Stimulated activated CD8-positive, alpha-beta memory T cell treated with anti-CD3 and anti-CD28 coated beads, Interleukin-2, amount 100 ng/mL, for 1 hour (primary cell): ENCODE results near the gene RAD23A.
"Not testable (repeated sequence)": the region's sequence is repeated elsewhere in the genome, so short reads cannot be mapped to it uniquely, and the experiment has no call there.

ENCODE experiments used
- DNase-seq, 2 donors: peaks; one replicate each; pipeline ENCODE4 v3.0.0-alpha.2; 2020; ENCODE audit warnings: low read depth in 2 of 2

RAD23A gene

DNA sequence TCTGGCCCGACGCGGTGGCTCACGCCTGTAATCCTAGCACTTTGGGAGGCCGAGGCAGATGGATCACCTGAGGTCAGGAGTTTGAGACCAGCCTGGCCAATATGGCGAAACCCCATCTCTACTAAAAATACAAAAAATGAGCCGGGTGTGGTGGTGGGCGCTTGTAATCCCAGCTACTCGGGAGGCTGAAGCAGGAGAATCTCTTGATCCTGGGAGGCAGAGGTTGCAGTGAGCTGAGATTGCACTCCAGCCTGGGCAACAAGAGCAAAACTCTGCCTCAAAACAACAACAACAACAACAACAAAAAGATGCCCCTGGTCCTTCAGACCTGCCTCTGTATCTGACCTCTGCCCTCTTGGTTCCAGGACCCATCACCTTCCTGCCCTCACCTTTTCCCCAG lies 9.9 kb downstream of the RAD23A start:
- not testable (repeated sequence) for DNase-seq

DNA sequence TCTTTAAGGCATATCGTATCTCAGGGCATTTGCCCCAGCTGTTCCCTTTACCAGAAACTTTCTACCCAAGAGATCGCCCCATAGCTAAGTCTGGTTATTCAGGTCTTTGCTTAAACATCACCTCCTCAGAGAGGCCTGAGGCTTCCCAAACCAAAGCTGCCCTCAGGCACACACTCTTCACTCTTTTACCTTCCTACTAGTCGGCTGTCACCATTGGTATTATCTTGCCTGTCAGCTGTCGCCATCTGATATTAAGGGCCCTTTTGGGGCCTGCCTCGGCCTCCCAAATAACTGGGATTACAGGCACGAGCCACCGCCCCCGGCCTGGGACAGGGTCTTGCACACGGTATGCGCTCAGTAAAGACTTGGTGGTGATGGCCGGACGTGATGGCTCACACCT lies 10.3 kb downstream of the RAD23A start:
- DNase-seq = no peak

DNA sequence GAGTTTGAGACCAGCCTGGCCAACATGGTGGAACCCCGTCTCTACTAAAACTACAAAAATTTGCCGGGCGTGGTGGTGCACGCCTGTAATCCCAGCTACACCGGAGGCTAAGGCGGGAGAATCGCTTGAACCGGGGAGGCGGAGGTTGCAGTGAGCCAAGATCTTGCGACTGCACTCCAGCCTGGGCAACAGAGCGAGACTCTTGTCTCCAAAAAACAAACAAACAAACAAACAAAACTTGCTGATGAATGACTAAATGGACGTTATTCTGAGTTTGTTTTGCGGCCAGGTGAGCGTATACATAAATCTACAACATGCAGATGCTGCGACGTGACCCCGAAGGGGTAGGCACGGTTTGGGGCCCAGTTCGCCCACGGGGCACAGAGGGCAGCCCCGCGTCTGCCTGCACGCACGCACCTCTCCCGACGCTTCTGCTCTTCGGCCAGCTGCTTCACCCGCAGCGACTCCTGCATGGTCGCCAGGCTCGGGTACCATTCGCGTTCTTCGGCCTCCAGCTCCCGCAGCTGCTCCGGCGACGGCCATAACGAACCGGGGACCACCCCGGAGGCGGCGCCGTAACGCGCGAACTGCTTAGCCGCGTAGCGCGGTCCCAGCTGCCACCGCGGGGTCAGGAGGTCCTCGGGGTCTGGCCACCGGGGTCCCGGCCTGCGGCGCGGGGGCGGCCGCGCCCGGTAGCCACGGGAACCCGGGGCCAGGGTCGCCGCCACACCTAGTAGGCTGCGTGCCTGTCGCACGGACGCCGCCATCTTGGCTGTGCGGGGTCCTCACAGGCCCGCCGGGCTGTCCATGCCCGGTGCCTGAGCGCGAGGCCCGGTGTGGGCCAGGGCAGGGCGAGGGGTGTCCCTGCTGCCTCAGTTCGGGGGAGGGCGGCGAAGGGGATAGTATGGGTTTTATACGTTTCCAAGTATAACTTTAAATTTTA lies 11.1 kb downstream of the RAD23A start, which contains the start of gene GADD45GIP1:
Gene GADD45GIP1 (minus strand): TSS at position 778 of the 943 bp plus-strand sequence. CDS start 11 bp downstream, at position 767.
- peak; percentile 58 to 66 for DNase-seq

DNA sequence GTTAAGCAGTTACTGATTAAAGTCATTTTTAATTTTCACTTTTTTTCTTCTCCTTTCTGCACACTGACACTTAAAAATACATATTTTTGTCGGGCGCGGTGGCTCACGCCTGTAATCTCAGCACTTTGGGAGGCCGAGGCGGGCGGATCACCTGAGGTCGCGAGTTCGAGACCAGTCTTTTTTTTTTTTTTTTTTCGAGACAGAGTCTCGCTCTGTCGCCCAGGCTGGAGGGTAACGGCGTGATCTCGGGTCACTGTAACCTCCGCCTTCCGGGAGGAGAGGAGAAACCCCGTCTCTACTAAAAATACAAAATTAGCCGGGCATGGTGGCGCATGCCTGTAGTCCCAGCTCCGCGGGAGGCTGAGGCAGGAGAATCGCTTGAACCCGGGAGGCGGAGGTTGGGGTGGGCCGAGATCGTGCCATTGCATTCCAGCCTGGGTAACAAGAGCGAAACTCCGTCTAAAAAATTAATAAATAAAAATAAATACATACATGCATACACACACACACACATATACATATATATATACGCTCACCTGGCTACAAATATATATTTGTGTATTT lies 11.8 kb downstream of the RAD23A start:
- DNase-seq = not testable (repeated sequence)

DNA sequence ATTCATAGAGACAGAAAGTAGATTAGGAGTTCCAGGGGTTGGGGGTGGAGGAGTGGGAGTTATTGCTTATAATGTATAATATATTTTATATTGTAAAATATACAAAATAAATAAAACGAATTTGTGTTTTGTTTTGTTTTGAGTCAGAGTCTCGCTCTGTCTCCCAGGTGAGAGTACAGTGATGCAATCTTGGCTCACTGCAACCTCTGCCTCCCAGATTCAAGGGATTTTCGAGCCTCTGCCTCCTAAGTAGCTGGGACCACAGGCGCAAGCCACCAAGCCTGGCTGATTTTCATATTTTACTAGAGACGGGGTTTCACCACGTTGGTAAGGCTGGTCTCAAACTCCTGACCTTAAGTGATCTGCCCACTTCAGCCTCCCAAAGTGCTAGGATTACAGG lies 13.8 kb downstream of the RAD23A start:
- DNase-seq = no peak

DNA sequence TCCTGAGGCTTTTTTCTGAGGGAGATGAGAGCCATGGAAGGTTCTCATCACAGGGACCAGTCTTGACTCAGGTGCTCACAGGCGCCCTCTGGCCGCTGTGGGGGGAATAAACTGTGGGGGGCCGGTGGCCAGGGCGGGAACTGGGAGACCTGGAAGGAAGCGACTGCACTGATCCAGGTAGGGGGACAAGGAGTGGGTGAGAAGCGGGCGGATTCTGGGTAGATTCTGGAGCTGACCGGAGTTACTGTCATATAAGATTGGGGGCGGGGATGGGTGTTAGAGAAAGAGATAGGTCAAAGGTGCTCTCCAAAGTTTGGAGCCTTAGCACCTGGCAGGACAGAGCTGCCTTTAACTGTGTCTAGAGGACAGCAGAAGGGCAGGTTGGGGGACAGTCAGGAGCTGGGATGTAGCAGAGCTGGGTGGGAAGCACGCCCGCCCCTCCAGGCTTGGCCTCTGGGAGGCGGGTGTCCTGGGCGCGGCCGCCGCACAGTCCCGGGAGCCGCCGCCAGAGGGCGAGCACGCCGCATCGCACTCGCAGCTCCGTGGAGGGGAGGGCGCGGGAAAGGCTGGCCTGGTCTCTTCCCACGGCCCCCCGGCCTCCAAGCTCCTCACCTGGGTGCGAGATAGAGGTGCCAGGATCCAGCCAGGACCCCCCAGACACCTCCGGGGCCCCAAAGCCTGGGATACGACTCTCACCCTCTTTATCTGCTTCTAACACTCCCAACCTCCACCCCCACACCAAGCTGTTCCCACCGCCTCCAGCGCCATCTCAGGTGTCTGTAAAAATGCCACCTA lies 19.6 kb downstream of the RAD23A start:
- DNase-seq = peak; percentile 57 to 61

DNA sequence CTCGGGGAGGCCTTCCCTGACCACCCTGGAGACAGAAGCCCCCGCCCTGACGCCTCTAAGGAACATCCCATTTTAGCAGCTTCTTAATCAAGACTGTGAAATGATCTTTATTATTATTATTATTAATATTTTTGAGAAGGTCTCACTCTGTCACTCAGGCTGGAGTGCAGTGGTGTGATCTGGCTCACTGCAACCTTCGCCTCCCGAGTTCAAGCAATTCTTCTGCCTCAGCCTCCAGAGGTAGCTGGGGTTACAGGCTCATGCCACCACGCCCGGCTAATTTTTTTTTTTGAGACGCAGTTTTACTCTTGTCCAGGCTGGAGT lies 20.1 kb downstream of the RAD23A start:
- no peak for DNase-seq

DNA sequence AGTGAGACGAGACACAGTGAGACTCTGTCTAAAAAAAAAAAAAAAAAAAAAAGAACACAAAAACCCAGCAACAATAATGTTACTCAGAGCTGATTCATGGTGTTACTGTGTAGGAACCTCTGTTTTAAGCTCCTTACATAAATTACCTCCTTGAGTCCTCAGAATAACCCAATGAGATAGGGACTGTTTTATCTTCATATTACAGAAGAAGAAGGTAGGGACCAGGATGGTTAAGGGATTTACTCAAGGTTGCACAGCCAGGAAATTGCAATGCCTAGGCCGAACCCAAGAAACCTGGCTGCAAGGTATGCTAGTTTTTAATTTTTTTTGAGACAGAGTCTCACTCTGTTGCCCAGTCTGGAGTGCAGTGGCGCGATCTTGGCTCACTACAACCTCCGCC lies 22.2 kb downstream of the RAD23A start:
- no peak for DNase-seq

DNA sequence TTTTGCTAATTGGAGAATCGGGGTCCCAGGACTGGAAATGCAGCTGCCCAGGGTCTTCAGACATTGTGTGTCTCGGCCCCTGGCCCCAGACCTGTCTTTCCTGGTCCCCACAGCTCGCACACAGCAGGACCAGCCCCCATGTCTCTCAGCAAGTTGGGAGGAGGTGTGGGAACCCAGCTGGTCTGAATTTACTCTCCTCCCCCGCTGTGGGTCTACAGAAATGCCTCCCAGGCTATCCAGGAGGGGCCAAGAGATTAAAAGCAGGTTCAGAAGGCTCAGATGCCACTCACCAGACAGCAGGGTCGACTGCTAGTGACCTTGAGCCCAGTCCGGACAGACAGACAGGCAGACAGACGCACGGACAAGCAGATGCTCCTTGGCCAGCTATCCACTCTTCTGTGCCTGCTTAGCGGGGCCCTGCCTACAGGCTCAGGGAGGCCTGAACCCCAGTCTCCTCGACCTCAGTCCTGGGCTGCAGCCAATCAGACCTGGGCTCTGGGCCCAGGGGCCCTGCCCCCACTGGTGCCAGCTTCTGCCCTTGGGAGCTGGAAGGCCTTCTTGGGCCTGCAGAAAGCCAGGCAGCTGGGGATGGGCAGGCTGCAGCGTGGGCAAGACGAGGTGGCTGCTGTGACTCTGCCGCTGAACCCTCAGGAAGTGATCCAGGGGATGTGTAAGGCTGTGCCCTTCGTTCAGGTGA lies 23.8 kb downstream of the RAD23A start, which contains the start of gene DAND5:
Gene DAND5 (plus strand): TSS at position 285 of the 697 bp plus-strand sequence. CDS start 85 bp downstream, at position 370.
- no peak for DNase-seq

DNA sequence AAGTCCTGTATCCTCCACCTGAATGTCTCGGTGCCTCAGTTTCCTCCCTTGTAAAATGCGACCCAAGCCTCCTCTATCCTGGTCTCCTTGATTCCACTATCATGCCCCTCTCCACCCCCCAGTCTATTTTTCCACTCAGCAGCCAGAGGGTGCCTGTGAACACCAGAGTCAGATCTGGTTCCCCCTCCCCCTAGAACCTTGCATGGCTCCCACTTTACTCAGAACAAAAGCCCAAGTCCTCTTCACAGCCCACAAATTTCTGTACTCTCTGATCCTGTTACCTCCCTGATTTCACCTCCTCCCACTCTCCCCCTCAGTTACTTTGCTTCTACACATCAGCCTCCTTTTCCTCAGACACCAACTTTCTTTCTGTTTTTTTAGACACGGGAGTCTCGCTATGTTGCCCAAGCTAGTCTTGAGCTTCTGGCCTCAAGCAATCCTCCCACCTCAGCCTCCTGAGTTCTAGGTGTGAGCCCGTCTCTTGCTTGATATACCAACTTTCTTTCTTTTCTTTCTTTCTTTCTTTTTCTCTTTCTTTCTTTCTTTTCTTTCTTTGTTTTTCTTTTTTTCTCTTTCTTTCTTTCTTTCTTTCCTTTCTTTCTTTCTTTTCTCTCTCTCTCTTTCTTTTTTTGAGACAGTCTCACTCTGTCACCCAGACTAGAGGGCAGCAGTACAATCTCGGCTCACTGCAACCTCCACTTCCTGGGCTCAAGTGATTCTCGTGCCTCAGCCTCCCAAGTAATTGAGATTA lies 24.6 kb downstream of the RAD23A start:
- no peak for DNase-seq

DNA sequence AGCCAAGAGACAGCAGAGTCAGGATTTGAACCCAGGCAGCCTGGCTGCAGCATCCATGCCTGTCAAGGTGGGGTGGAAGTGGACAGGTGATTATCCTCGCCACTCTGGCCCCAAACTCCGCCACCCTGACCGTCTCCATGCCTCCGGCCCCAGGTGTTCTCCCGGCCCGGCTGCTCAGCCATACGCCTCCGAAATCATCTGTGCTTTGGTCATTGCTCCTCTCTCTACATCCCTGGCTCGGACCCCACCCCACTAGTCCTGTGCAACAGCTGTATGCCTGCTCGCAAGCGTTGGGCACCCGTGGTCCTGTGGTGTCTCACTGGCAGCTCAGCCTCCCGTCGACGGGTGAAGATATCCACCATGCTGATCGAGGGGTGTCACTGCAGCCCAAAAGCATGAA lies 27.6 kb downstream of the RAD23A start:
- DNase-seq = no peak

DNA sequence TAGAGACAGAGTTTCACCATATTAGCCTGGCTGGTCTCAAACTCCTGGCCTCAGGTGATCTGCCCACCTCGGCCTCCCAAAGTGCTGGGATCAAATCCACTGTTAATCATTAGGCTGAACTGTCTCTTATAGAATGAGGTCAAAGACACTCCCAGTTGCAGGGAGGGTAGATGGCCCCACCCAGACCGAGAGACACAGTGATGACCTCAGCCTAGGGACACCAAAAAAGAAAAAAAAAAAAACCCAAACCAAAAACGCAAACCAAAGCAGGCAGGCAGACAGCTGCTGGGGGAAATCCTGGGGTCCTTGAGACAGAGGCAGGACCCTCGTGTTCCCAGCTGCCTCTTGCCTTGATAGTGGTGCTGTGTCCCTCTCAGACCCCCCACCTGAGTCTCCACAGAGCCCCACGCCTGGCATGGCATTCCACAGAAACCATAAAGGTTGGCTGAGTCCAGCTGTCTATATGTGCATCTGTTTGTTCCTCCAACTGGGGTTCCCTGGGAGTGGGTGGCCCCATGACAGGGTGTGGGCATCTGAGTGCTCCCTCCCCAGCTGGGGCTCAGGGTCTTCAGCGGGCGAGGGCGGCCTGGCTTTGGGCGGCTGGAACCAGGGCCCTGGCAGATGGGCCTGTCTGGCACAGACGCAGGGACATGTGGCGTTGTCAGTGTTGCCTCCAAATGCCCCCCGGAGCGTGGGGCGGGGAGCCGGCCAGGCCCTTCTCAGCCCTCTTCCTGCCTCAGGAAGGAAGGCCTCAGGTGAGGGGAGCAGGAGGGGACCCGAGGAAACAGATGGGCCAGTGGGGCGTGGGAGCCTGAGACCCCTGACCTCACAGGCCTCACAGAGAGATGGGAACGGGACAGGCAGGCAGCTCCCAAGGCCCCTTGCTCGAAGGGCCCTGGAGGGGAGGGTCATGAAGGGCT lies 28.9 kb downstream of the RAD23A start:
- no peak for DNase-seq

DNA sequence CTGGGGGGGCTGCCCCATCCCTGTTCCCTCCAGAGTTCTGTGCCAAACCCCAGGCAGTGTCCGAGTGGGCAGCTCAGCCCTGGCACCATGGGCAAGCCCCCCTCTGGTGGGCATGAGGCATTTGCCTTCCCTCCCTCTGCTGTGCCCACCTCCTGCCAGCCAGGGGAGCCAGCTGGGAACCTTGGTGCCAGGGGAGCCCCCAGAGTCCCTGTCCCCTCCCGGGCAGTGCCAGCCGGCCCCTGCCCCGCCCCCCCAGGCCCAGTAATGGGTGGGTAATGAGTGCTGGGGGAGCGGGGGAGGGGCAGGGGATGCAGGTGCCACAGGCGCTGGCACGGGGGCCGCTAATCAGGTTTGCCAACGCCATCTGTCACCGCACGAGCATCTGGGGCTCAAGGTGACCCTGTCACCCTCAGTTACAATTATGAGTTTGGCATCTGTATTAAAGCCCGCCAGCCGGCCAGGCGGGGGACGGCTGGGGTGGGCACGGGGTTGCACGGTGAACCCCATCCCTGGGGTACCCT lies 29.6 kb downstream of the RAD23A start:
- no peak for DNase-seq

DNA sequence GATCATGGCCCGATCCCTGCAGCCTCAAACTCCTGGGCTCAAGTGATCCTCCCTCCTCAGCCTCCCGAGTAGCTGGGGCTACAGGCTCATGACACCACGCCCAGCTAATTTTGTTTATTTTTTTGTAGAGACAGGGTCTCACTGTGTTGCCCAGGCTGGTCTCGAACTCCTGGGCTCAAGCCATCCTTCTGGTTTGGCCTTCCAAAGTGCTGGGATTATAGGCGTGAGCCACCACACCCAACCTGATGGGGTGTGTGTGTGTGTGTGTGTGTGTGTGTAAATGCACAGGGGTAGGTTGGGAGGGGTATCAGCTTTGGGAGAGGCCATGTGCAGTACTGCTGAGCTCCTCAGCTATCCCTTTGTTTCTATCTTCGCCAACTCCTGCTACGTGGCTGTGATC lies 30.4 kb downstream of the RAD23A start:
- DNase-seq = not testable (repeated sequence)

DNA sequence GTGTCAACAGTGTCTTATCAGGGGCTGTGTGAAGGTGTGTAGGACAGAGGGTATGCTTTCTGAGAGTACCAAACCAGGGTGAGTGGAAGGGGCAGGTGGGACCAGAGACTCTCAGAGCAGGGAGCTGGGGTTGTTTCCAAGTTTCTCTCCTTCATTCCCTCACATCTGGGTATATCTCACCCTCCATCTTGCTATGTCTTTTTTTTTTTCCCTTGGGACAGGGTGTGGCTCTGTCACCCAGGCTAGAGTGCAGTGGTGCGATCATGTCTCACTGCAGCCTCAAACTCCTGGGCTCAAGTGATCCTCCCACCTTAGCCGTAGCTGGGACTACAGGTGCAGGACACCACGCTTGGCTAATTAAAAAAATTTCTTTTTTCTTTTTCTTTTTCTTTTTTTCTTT lies 34.3 kb downstream of the RAD23A start:
- DNase-seq = no peak

DNA sequence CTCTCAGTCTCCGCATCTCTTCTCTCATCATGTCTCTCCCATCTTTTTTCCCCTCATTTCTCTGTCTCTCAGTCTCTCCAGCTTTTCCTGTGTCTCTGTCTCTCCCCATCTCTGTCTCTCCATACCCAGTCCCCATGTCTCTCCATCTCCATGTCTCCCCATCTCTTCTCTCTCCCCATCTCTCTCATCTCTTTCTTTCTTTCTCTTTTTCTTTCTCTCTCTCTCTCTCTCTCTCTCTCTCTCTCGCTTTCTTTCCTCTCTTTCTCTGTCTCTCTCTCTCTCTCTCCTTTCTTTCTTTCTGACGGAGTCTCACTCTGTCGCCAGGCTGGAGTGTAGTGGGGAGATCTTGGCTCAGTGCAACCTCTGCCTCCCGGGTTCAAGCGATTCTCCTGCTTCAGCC lies 37.0 kb downstream of the RAD23A start:
- no peak for DNase-seq

DNA sequence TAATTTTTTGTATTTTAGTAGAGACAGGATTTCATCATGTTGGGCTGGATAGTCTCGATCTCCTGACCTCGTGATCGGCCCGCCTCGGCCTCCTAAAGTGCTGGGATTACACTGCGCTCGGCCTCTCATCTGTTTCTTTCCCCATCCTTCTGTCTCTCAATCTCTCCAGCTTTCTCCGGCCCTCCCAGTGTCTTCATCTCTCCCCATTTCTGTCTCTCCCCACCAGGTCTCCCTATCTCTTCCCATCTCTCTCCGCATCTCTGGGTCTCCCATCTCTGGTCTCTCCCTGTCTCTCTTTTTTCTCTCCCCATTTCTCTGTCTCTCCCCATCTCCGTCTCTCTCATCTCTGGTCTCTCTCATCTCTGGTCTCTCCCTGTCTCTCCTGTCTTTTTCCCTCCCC lies 37.4 kb downstream of the RAD23A start:
- DNase-seq = no peak

DNA sequence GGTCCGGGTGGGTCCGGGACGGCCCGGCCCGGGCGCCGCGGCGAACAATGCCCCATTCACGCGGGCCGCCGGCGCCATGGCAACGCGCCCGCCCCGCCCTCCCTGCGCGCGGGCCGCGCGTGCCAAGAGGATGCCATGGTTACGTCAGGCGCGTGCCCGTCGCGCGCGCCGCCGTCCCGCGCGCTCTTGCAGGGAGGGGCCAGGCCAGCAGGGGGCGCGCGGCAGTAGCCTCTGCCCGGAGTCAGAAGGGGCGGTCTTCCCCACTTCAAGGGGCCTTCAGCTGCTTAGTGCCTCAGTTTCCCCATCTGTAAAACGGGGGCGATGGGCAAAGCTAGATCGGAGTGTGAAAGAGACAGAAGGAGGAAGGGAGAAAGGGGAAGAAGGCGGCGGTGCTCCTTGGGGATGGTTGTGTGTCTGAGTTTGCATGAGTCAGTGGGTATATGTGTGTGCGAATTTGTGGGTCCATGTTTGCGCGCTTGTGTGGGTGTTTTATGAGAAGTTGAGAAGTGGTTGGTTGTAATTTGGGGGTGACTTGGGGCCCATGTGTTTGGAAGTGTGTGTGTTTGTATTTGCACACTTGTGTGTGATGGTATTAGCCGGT lies 38.0 kb downstream of the RAD23A start:
- DNase-seq = peak; percentile 65 to 68

DNA sequence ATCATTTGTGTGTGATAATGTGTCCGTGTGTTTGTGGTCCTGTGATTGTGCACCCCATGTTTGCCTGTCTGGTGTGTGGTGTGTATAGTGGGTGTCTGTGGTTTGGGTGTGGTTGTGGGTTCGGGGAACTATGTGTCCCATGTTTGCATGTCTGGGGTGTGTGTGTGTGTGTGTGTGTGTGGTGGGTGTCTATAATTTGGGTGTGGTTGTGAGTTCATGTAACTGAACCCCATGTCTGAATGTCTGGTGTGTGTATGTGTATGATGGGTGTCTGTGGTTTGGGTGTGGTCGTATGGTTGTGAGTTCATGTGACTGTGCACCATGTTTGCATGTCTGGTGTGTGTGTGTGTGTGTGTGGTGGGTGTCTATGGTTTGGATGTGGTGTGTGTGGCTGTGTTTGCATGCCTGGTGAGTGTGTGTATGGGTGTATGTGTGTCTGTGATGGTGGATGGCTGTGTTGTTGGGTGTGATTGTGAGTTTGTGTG lies 38.5 kb downstream of the RAD23A start:
- no peak for DNase-seq
